Measurements from ENCODE around the gene KLHL29. TPM values are rescaled to one million over a fixed set of nuclear protein-coding genes. Genes with fewer than 3 reads are reported as not detected.

The KLHL29 gene
- total and polyA plus RNA-seq, 2 of the 13 experiments (the other 11 are each of a cell fraction or from before 2014, with no cell fraction given), result 0.01 TPM; not detected in 1

GRCh38 chr2:23420840-23421476, 36.0 kb downstream of the KLHL29 start (continued):
- no peak for TF ChIP-seq TBX3 (IDR thresholded peaks at IDR 0.05; ENCODE audit: borderline replicate concordance)

GRCh38 chr2:23422089-23423061, 37.4 kb downstream of the KLHL29 start:
- Histone ChIP-seq H3K4me1 (ENCODE audit: insufficient read depth, low read length) (no peaks in the 10 kb centered on the region), H3K4me3 (replicated peaks in 1 of 3; ENCODE audit: insufficient read depth in 1 of 3, low read depth in 2 of 3, low read length in 3 of 3) (no peak overlapping the region), H3K36me3 (replicated peaks in 1 of 2; ENCODE audit: control insufficient read depth in 1 of 2, insufficient read depth in 2 of 2, low read length in 2 of 2) (no peaks in the 10 kb centered on the region), H3K4me2 (ENCODE audit: low read depth, low read length) (no peak overlapping the region), H4K20me1 (ENCODE audit: insufficient read depth, low read length) (no peaks in the 10 kb centered on the region), H3K9ac (ENCODE audit: insufficient read depth, low read depth, low read length) (no peak overlapping the region), H3K27me3 (ENCODE audit: control insufficient read depth in 1 of 2, insufficient read depth in 2 of 2, low read length in 2 of 2) (peaks cover 0 to 6% of the 10 kb centered on the region in 2 experiments; a peak in 2 of 5 replicates), H3K9me3 (ENCODE audit: low read length) (no peaks in the 10 kb centered on the region), H3K79me2 (ENCODE audit: insufficient read depth, low read length) (no peaks in the 10 kb centered on the region), H2AFZ (ENCODE audit: low read length) (no peak overlapping the region), H3K27ac (ENCODE audit: extremely low read length, insufficient read depth, low read length) (no peak overlapping the region)
- intact Hi-C loops (cut with micrococcal nuclease; ENCODE audit: unreplicated experiment) (no loop called here), in situ Hi-C loops (cut with HindIII; ENCODE audit: extremely low pct_ligation_motif_present, low pct_unique_long_range_greater_than_20kb) (no loop called here)
- CTCF ChIA-PET (ENCODE audit: low intra/inter-chr PET ratio, low total read pairs), result no interaction called here
- ATAC-seq (no peak; the same call in 2 of the 3 replicates), DNase-seq (ENCODE audit: low spot score) (no peak), FAIRE-seq (peak; percentile 82)
- BruUV-seq (replicated peaks), result no TSS peak
- POLR2A ChIA-PET, result no interaction called here
- WGBS (ENCODE audit: low lambda C conversion rate), result 68% methylated on average over 6 of the region's 11 CpGs
- TF ChIP-seq ZFP91 (CRISPR knock-in tag; IDR thresholded peaks at IDR 0.05; ENCODE audit: borderline replicate concordance) (no peak), ZFP37 (CRISPR knock-in tag; IDR thresholded peaks at IDR 0.05; ENCODE audit: borderline replicate concordance) (no peak), ARNT2 (CRISPR knock-in tag; IDR thresholded peaks at IDR 0.05; ENCODE audit: low read depth) (no peak), JUNB (CRISPR knock-in tag; IDR thresholded peaks at IDR 0.05; ENCODE audit: borderline replicate concordance) (no peak), U2AF1 (optimal IDR thresholded peaks at IDR 0.05; ENCODE audit: low read depth, low read length) (no peak), MXD3 (CRISPR knock-in tag; IDR thresholded peaks at IDR 0.05) (no peak), ZBTB37 (CRISPR knock-in tag; IDR thresholded peaks at IDR 0.05) (no peak), LRRFIP1 (CRISPR knock-in tag; conservative IDR thresholded peaks at IDR 0.05) (no peak), HNF4A (CRISPR knock-in tag; IDR thresholded peaks at IDR 0.05) (no peak), IKZF1 (IDR thresholded peaks at IDR 0.05) (0 out of 2 replicates have a peak, but pooled peaks have one; percentile 25)

Measured in HepG2 (cell line).